Fibroblast of the aortic adventitia (primary cell): Measurements from ENCODE around the gene VASP. TPM values are rescaled to one million over a fixed set of nuclear protein-coding genes. Genes with fewer than 3 reads are reported as not detected.

Experiments used
- DNase-seq: peaks from one replicate; pipeline ENCODE4 v3.0.0-alpha.2; 2010; ENCODE audit warnings: low read depth
- H3K4me3 ChIP-seq: 2 replicates; pipeline ENCODE4 v1.5.1; 2011; ENCODE audit warnings: low read depth, mild to moderate bottlenecking, control low read depth, low read length, moderate library complexity
- total RNA-seq: library from RNA; depleted of rRNA; stranded (reverse); fragments of >200 nt; gene quantifications from 2 replicates; pipeline ENCODE4 v1.2.3, GENCODE V29; 2012; ENCODE audit warnings: low replicate concordance
- TF ChIP-seq, protein P1 (sequence below): IDR thresholded peaks from 2 replicates; pipeline ENCODE4 v1.5.1; 2011; ENCODE audit warnings: mild to moderate bottlenecking, low read length, control low read depth, inconsistent platforms; ENCODE audit not compliant: insufficient read depth

VASP gene
- total RNA-seq, 1 donor, result 33.3 TPM

- no peak for DNase-seq
- TF ChIP-seq, protein P1, sequence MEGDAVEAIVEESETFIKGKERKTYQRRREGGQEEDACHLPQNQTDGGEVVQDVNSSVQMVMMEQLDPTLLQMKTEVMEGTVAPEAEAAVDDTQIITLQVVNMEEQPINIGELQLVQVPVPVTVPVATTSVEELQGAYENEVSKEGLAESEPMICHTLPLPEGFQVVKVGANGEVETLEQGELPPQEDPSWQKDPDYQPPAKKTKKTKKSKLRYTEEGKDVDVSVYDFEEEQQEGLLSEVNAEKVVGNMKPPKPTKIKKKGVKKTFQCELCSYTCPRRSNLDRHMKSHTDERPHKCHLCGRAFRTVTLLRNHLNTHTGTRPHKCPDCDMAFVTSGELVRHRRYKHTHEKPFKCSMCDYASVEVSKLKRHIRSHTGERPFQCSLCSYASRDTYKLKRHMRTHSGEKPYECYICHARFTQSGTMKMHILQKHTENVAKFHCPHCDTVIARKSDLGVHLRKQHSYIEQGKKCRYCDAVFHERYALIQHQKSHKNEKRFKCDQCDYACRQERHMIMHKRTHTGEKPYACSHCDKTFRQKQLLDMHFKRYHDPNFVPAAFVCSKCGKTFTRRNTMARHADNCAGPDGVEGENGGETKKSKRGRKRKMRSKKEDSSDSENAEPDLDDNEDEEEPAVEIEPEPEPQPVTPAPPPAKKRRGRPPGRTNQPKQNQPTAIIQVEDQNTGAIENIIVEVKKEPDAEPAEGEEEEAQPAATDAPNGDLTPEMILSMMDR, result no peak
- H3K4me3 ChIP-seq, result no peak overlapping the region
Observed at GRCh38 chr19:45489216-45489855, 17.9 kb upstream of the VASP start.

- peak overlapping the region; percentile 71 for H3K4me3 ChIP-seq
- DNase-seq, result no peak
- TF ChIP-seq, protein P1, result no peak
Observed at GRCh38 chr19:45492137-45492626, 15.1 kb upstream of the VASP start.

- H3K4me3 ChIP-seq, result peak overlapping the region; percentile 71
- peak; percentile 72 for DNase-seq
- TF ChIP-seq, protein P1, result no peak
Observed at GRCh38 chr19:45492627-45493470, 14.4 kb upstream of the VASP start.

GRCh38 chr19:45494261-45494916, 12.9 kb upstream of the VASP start:
- no peak for DNase-seq
- no peak overlapping the region for H3K4me3 ChIP-seq
- TF ChIP-seq, protein P1, result no peak

- TF ChIP-seq, protein P1, result no peak
- no peak overlapping the region for H3K4me3 ChIP-seq
- no peak for DNase-seq
Observed at GRCh38 chr19:45495178-45495577, 12.1 kb upstream of the VASP start.

- no peak for DNase-seq
- peak overlapping the region; percentile 73 for H3K4me3 ChIP-seq
Observed at GRCh38 chr19:45496349-45496953, 10.8 kb upstream of the VASP start.

More at GRCh38 chr19:45496349-45496953, 10.8 kb upstream of the VASP start:
- TF ChIP-seq, protein P1, result no peak
